GM19193 (cell line): ENCODE measurements around the gene C11orf91.

Experiments used
- POLR2A ChIP-seq: IDR thresholded peaks from 4 replicates; pipeline ENCODE4 v1.6.1; 2011; ENCODE audit not compliant: insufficient read depth, insufficient read length; ENCODE audit errors: extremely low read depth

Gene C11orf91

DNA sequence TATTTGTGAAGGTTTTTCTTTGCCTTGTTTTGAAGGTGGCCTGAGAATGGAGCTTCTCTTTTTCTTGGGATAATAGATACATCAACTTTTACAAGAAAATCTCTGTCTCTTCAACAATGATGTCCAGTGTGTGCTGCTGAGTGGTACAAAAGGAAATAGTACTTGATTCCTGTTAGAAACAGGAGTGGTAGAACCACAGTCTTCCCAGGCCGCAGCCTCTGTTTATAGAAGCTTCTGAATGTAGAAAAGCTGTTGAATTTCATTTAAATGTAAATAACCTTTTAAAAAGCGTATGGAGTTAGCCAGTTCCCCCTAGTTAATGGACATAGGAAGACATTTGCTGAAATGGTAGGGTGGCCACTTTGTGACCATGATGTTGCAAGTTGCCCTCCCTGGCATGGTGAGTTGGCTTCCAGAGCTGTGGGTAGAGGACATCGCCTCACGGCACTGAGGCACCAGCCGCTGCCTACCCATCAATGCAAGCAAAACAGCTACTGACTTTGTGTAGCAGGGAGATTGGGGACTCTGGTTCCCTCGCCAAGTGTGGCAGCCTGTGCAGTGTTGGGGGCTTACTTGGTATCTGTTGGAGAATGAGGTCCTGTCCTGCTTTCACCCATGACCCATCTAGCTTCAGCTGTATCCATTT, 31.6 kb downstream of the C11orf91 start:
- TF ChIP-seq POLR2A, result no peak

- TF ChIP-seq POLR2A, result no peak
Observed at GRCh38 chr11:33668468-33668825, 32.2 kb downstream of the C11orf91 start.

DNA sequence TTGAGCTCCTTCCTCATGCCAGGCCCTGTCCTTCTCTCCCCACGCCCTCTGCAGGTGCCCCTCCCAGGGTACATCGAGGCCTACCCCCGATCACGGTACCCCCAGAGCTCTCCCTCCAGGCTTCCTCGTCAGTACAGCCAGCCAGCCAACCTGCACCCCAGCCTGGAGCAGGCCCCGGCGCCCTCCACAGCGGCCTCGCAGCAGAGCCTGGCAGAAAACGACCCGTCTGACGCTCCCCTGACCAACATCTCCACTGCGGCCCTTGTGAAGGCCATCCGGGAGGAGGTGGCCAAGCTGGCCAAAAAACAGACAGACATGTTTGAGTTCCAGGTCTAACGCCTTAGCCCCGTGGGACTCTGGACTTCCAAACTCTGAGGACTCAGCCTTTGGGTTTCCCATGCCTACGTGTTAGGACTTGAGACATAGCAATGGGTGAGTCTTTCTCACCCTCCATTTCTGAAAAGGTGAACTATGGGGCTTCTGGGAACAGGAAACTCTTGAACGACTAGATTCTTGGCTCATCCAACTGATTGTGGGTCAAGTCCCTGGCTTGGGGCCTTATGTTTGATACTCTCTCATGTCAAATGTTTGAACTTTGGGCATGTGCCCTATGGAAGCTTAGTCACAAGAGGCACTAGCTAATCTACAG, 32.7 kb downstream of the C11orf91 start:
- no peak for TF ChIP-seq POLR2A

GRCh38 chr11:33665350-33666106, 35.1 kb downstream of the C11orf91 start:
- TF ChIP-seq POLR2A, result no peak

GRCh38 chr11:33664827-33665226, 35.8 kb downstream of the C11orf91 start:
- TF ChIP-seq POLR2A, result no peak

DNA sequence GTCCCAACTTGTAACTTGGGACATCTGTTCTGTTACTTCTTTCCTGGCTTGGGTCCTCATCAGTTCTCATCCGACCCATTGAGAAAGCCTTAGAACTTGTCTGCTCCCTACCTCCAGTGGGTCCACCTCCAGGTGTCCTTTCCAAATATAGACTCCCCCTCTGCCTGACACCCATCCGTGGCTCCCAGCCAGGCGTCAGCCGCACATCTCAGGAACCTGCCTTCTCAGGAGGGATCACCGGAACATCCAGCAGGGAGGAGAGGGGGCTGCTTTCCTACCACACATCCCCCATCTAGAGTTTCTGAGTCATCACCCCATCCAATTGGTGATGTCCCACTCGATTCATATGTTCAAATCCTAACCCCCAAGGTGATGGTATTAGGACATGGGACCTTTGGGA, 36.5 kb downstream of the C11orf91 start:
- TF ChIP-seq POLR2A, result no peak

- no peak for TF ChIP-seq POLR2A
Observed at GRCh38 chr11:33663121-33663520, 37.5 kb downstream of the C11orf91 start.

DNA sequence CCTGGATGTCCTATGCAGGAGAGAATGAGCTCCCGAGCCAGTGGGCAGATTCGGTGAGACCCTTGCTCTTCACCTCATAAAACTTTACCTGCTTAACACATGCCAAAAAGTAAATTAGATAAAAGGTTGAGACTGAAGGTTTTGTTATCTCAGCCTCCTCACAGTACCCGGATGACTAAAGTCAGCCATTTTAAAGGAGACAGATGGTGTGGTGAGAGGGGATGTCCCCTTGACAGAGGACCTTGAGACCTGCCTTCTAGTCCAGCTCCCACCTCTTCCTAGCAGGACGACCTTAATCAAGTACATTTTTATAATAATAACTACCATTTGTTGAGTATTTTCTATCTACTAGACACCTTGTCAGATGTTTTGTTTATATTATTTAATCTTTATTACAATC, 39.7 kb downstream of the C11orf91 start:
- TF ChIP-seq POLR2A, result no peak

- TF ChIP-seq POLR2A, result no peak
Observed at GRCh38 chr11:33659370-33660139, 41.1 kb downstream of the C11orf91 start.

- no peak for TF ChIP-seq POLR2A
Observed at GRCh38 chr11:33658195-33658900, 42.3 kb downstream of the C11orf91 start.

DNA sequence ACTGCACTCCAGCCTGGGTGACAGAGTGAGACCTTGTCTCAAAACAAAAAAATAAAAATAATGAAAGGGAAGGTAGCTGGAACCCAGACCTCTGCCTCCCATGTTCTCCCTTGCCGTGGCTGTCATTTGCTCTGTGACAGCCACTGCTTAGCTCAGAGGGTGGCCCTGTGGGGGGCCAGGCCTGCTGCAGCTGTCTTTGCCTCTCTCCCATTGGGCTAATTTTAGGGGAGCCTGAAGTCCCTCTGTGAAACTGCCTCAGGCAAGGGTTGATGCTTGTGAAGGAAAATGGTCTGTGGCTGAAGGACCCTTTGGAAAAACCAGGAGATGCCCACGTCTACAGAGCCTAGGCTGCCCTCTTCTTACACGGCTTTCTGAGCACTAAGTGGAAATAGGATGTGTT, 42.9 kb downstream of the C11orf91 start:
- no peak for TF ChIP-seq POLR2A

GRCh38 chr11:33656768-33657167, 43.9 kb downstream of the C11orf91 start:
- no peak for TF ChIP-seq POLR2A

GRCh38 chr11:33655842-33656600, 44.6 kb downstream of the C11orf91 start:
- TF ChIP-seq POLR2A, result no peak

DNA sequence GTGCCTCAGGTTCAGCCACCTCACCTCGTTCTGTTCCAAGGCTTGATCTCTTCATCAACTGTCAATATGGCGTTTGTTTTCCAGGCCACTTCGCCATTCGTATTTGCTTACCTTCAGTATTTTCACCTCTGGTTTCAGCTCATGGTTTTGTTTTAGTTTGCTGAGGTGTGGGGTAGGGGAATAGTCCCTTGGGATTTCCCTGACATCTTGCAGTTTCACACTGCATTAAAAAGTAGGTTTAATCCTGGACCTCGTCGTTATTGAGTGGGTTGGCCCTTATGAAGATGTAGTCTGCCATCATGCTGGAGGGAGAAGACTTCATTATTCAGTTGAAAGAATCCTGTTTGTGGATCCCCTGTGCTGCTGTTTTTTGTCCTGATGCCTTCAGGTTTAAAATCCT, 46.0 kb downstream of the C11orf91 start:
- TF ChIP-seq POLR2A, result no peak
